MM.1S (cell line): Measurements from ENCODE around the gene NPS.

Experiments
- EZH2 ChIP-seq: fragments of 300-600 bp; sonication (generic); optimal IDR thresholded peaks from 2 replicates; pipeline ENCODE3; 2017; ENCODE audit warnings: low read depth, mild to moderate bottlenecking, antibody characterized with exemption, low read length, mixed read lengths
- EZH2phosphoT487 ChIP-seq: fragments of 300-600 bp; sonication (generic); IDR thresholded peaks from 2 replicates; pipeline ENCODE4 v1.6.1; 2018; ENCODE audit warnings: antibody characterized with exemption, low read length
- TF ChIP-seq, protein P1 (sequence below): fragments of 300-600 bp; sonication (generic); IDR thresholded peaks from 2 replicates; pipeline ENCODE4 v1.5.1; 2016; ENCODE audit warnings: antibody characterized with exemption, low read length, mixed read lengths

GRCh38 chr10:127553417-127553816 lies 4.3 kb downstream of the NPS start:
- TF ChIP-seq, protein P1, sequence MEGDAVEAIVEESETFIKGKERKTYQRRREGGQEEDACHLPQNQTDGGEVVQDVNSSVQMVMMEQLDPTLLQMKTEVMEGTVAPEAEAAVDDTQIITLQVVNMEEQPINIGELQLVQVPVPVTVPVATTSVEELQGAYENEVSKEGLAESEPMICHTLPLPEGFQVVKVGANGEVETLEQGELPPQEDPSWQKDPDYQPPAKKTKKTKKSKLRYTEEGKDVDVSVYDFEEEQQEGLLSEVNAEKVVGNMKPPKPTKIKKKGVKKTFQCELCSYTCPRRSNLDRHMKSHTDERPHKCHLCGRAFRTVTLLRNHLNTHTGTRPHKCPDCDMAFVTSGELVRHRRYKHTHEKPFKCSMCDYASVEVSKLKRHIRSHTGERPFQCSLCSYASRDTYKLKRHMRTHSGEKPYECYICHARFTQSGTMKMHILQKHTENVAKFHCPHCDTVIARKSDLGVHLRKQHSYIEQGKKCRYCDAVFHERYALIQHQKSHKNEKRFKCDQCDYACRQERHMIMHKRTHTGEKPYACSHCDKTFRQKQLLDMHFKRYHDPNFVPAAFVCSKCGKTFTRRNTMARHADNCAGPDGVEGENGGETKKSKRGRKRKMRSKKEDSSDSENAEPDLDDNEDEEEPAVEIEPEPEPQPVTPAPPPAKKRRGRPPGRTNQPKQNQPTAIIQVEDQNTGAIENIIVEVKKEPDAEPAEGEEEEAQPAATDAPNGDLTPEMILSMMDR = no peak
- TF ChIP-seq EZH2phosphoT487 (no peak), EZH2 (no peak)
